Erythroblast (primary cell): Measurements from ENCODE around the gene GIPC1.

Experiments
- GATA1 ChIP-seq: IDR thresholded peaks from 2 replicates; pipeline ENCODE4 v1.6.1; 2011; ENCODE audit warnings: low read depth, mild to moderate bottlenecking, control low read depth, low read length, moderate library complexity
- POLR2A ChIP-seq: IDR thresholded peaks from 2 replicates; pipeline ENCODE4 v1.6.1; 2011; ENCODE audit warnings: mild to moderate bottlenecking, low read length

GRCh38 chr19:14428882-14429416 lies 67.0 kb downstream of the GIPC1 start:
- no peak for TF ChIP-seq POLR2A
- TF ChIP-seq GATA1 = no peak
